ENCODE measurements around the gene KCNH1. TPM values are rescaled to one million over a fixed set of nuclear protein-coding genes. Genes with fewer than 3 reads are reported as not detected.

Gene KCNH1
- total RNA-seq, 1 donor from 2014 or later = 15.5 TPM

GRCh38 chr1:210647406-210648333, 486.3 kb downstream of the KCNH1 start:
- Mint-ChIP-seq H3K9me3 (ENCODE audit: unreplicated experiment) (no peaks in the 10 kb centered on the region), H3K4me1 (ENCODE audit: low read depth, unreplicated experiment) (peaks cover 15% of the 10 kb centered on the region), H3K27me3 (ENCODE audit: low read depth, unreplicated experiment) (peaks cover 2% of the 10 kb centered on the region), H3K27ac (ENCODE audit: unreplicated experiment) (peak overlapping the region; percentile 93), H3K36me3 (ENCODE audit: low read depth, unreplicated experiment) (no peaks in the 10 kb centered on the region), H3K4me3 (ENCODE audit: unreplicated experiment) (no peak overlapping the region)
- no peak for FAIRE-seq
- peaks cover 10% of the 10 kb centered on the region for H3K27me3 ChIP-seq (ENCODE audit: insufficient read depth, low read length)
- no peak overlapping the region for H3K27ac ChIP-seq (ENCODE audit: low read depth, low read length)
- H3K4me1 ChIP-seq (ENCODE audit: insufficient read depth, low read length) = peaks cover 12% of the 10 kb centered on the region
- no peaks in the 10 kb centered on the region for H3K9me3 ChIP-seq (ENCODE audit: insufficient read depth, low read depth, low read length)
- H4K20me1 ChIP-seq (ENCODE audit: insufficient read depth, low read length) = no peaks in the 10 kb centered on the region
- no peak overlapping the region for H3K4me3 ChIP-seq (ENCODE audit: insufficient read depth, low read depth, low read length)
- peak overlapping the region; percentile 48 for H3K4me2 ChIP-seq (ENCODE audit: low read length)
- no peak overlapping the region for H2AFZ ChIP-seq (ENCODE audit: low read depth, low read length)
- TF ChIP-seq EZH2 (IDR thresholded peaks at IDR 0.05; ENCODE audit: insufficient read depth, low read length) = no peak
- no peak for TF ChIP-seq CTCF (IDR thresholded peaks at IDR 0.05; ENCODE audit: insufficient read depth, low read depth, low read length)
- H3K79me2 ChIP-seq (ENCODE audit: insufficient read depth, low read length) = no peaks in the 10 kb centered on the region
- H3K36me3 ChIP-seq (ENCODE audit: insufficient read depth, low read length) = no peaks in the 10 kb centered on the region
- peak; percentile 95 for DNase-seq (ENCODE audit: low read depth)
- no peak overlapping the region for H3K9ac ChIP-seq (ENCODE audit: low read length)

GRCh38 chr1:210646258-210646616, 487.7 kb downstream of the KCNH1 start:
- H3K27ac ChIP-seq (ENCODE audit: low read depth, low read length) = no peak overlapping the region
- no peaks in the 10 kb centered on the region for H4K20me1 ChIP-seq (ENCODE audit: insufficient read depth, low read length)
- H3K9me3 ChIP-seq (ENCODE audit: insufficient read depth, low read depth, low read length) = no peaks in the 10 kb centered on the region
- peaks cover 15% of the 10 kb centered on the region for H3K4me1 Mint-ChIP-seq (ENCODE audit: low read depth, unreplicated experiment)
- H3K9ac ChIP-seq (ENCODE audit: low read length) = no peak overlapping the region
- H3K9me3 Mint-ChIP-seq (ENCODE audit: unreplicated experiment) = no peaks in the 10 kb centered on the region
- H3K27ac Mint-ChIP-seq (ENCODE audit: unreplicated experiment) = no peak overlapping the region
- no peak overlapping the region for H3K4me3 Mint-ChIP-seq (ENCODE audit: unreplicated experiment)
- H3K4me1 ChIP-seq (ENCODE audit: insufficient read depth, low read length) = peaks cover 12% of the 10 kb centered on the region
- no peaks in the 10 kb centered on the region for H3K36me3 Mint-ChIP-seq (ENCODE audit: low read depth, unreplicated experiment)
- H3K36me3 ChIP-seq (ENCODE audit: insufficient read depth, low read length) = no peaks in the 10 kb centered on the region
- peaks cover 2% of the 10 kb centered on the region for H3K27me3 Mint-ChIP-seq (ENCODE audit: low read depth, unreplicated experiment)
- H3K4me3 ChIP-seq (ENCODE audit: insufficient read depth, low read depth, low read length) = no peak overlapping the region
- no peak overlapping the region for H3K4me2 ChIP-seq (ENCODE audit: low read length)
- H3K79me2 ChIP-seq (ENCODE audit: insufficient read depth, low read length) = no peaks in the 10 kb centered on the region
- TF ChIP-seq EZH2 (IDR thresholded peaks at IDR 0.05; ENCODE audit: insufficient read depth, low read length) (no peak), CTCF (IDR thresholded peaks at IDR 0.05; ENCODE audit: insufficient read depth, low read depth, low read length) (no peak)
- no peak for FAIRE-seq
- no peak for DNase-seq (ENCODE audit: low read depth)
- peaks cover 10% of the 10 kb centered on the region for H3K27me3 ChIP-seq (ENCODE audit: insufficient read depth, low read length)
- no peak overlapping the region for H2AFZ ChIP-seq (ENCODE audit: low read depth, low read length)

All from astrocyte (in vitro differentiated cells and primary cell).